Keratinocyte (primary cell): ENCODE measurements around the gene KRTAP1-4. TPM values are rescaled to one million over a fixed set of nuclear protein-coding genes. Genes with fewer than 3 reads are reported as not detected.

ENCODE experiments used
- DNase-seq: peaks from one replicate; pipeline ENCODE4 v3.0.0-alpha.2; 2011; ENCODE audit warnings: low read depth, missing footprints, low spot score
- FAIRE-seq: peaks from 2 replicates; lab custom pipeline; 2011; peaks lifted over from hg19 to GRCh38; lab: Jason Lieb, UNC
- H2AFZ ChIP-seq: 2 replicates; pipeline ENCODE4 v1.6.0; 2012; ENCODE audit warnings: low read length, control low read depth, inconsistent platforms; ENCODE audit not compliant: control insufficient read depth
- H3K27ac ChIP-seq: 2 replicates; pipeline ENCODE4 v1.5.1; 2011; ENCODE audit warnings: low read length; ENCODE audit not compliant: control insufficient read depth, insufficient read depth
- H3K27me3 ChIP-seq: 3 replicates; pipeline ENCODE4 v1.6.0; 2011; ENCODE audit warnings: low read length; ENCODE audit not compliant: control insufficient read depth, insufficient read depth; ENCODE audit errors: extremely low read depth
- H3K36me3 ChIP-seq, 2 experiments: 2 replicates in 1 of 2; 3 replicates in 1 of 2; pipeline ENCODE4 v1.5.1; 2011; ENCODE audit warnings: low read length in 2 of 2, mild to moderate bottlenecking in 1 of 2; ENCODE audit not compliant: control insufficient read depth in 2 of 2, insufficient read depth in 2 of 2; ENCODE audit errors: extremely low read depth in 1 of 2
- H3K4me1 ChIP-seq: 3 replicates; pipeline ENCODE4 v1.5.1; 2011; ENCODE audit warnings: low read length; ENCODE audit not compliant: control insufficient read depth, insufficient read depth; ENCODE audit errors: extremely low read depth
- H3K4me2 ChIP-seq: 3 replicates; pipeline ENCODE4 v1.6.0; 2011; ENCODE audit warnings: low read depth, low read length; ENCODE audit not compliant: control insufficient read depth, insufficient read depth; ENCODE audit errors: extremely low read depth
- H3K4me3 ChIP-seq, 3 experiments: fragments of 200-600 bp in 1 of 3; sonication (generic) in 1 of 3; 2 replicates in 2 of 3; 3 replicates in 1 of 3; pipeline ENCODE4 v1.5.1; 2011 to 2016; ENCODE audit warnings: low read length in 3 of 3, mild to moderate bottlenecking in 3 of 3, control low read depth in 2 of 3, inconsistent platforms in 1 of 3, low read depth in 1 of 3, mixed read lengths in 1 of 3, mixed run types in 1 of 3, moderate library complexity in 1 of 3; ENCODE audit not compliant: control insufficient read depth in 2 of 3, insufficient read depth in 2 of 3; ENCODE audit errors: extremely low read depth in 1 of 3
- H3K79me2 ChIP-seq: 2 replicates; pipeline ENCODE4 v1.6.0; 2012; ENCODE audit warnings: low read length; ENCODE audit not compliant: control insufficient read depth, insufficient read depth
- H3K9ac ChIP-seq: 3 replicates; pipeline ENCODE4 v1.6.0; 2011; ENCODE audit warnings: low read length; ENCODE audit not compliant: control insufficient read depth, insufficient read depth; ENCODE audit errors: extremely low read depth
- H3K9me1 ChIP-seq: 3 replicates; pipeline ENCODE4 v1.6.0; 2011; ENCODE audit warnings: low read length; ENCODE audit not compliant: control insufficient read depth, insufficient read depth; ENCODE audit errors: extremely low read depth
- H3K9me3 ChIP-seq: 2 replicates; pipeline ENCODE4 v1.5.1; 2012; ENCODE audit warnings: low read depth, low read length; ENCODE audit not compliant: control insufficient read depth
- H4K20me1 ChIP-seq: 3 replicates; pipeline ENCODE4 v1.6.0; 2011; ENCODE audit warnings: low read length; ENCODE audit not compliant: control insufficient read depth, insufficient read depth; ENCODE audit errors: extremely low read depth
- CTCF ChIP-seq, 3 experiments: IDR thresholded peaks in 1 of 3; conservative IDR thresholded peaks in 1 of 3; optimal IDR thresholded peaks in 1 of 3; 2 replicates in 2 of 3; 3 replicates in 1 of 3; pipeline versions ENCODE3 to v1.5.1; 2011; ENCODE audit warnings: low read length in 3 of 3, mild to moderate bottlenecking in 3 of 3, moderate library complexity in 2 of 3, control low read depth in 1 of 3, inconsistent platforms in 1 of 3; ENCODE audit not compliant: insufficient read depth in 2 of 3; ENCODE audit errors: extremely low read depth in 1 of 3
- EZH2 ChIP-seq: IDR thresholded peaks from one replicate; pipeline ENCODE4 v1.6.1; 2012; ENCODE audit warnings: inconsistent platforms, mild to moderate bottlenecking, low read length, moderate library complexity
- dilution Hi-C: fragments of 300-500 bp; cut with MboI; formaldehyde crosslinking; loops from one replicate; pipeline ENCODE4 v1.7.0; 2020; ENCODE audit warnings: low sequenced_read_pairs; ENCODE audit not compliant: extremely low pct_ligation_motif_present
- polyA plus RNA-seq, 5 experiments: library from polyadenylated mRNA; depleted of rRNA in 3 of 5; stranded (reverse) in 3 of 5; stranded (forward) in 1 of 5; unstranded in 1 of 5; fragments of >200 nt; gene quantifications; 1 replicate in 1 of 5; 2 replicates in 3 of 5; 3 replicates in 1 of 5; pipeline versions ENCODE4 v1.2.1 to v1.2.3, GENCODE V29; 2011 to 2012; ENCODE audit warnings: missing spikeins in 2 of 5, low read depth in 1 of 5, low replicate concordance in 1 of 5
- small RNA-seq, 3 experiments: library from RNA; depleted of rRNA; stranded (forward); fragments of <200 nt; gene quantifications; one replicate each; pipeline ENCODE3, GENCODE V24; 2012; ENCODE audit warnings: low read depth in 3 of 3, low replicate concordance in 1 of 3; ENCODE audit not compliant: insufficient read length in 3 of 3

Gene KRTAP1-4
- polyA plus RNA-seq, 1 donor (not counting 4 experiments of a cell fraction or from before 2014, with no cell fraction given) = not detected

- H3K9me3 ChIP-seq = no peaks in the 10 kb centered on the region
- H3K79me2 ChIP-seq = no peaks in the 10 kb centered on the region
- FAIRE-seq (no peak), DNase-seq (no peak)
- no peak overlapping the region for H3K4me3 ChIP-seq
- no peaks in the 10 kb centered on the region for H3K36me3 ChIP-seq
- peaks cover 4% of the 10 kb centered on the region for H3K4me1 ChIP-seq
- H2AFZ ChIP-seq = no peak overlapping the region
- H3K27me3 ChIP-seq = no peaks in the 10 kb centered on the region
- H3K4me2 ChIP-seq = no peak overlapping the region
- H3K9me1 ChIP-seq = no peaks in the 10 kb centered on the region
- TF ChIP-seq CTCF (optimal IDR thresholded peaks at IDR 0.05 in 1 of 3, IDR thresholded peaks at IDR 0.05 in 1 of 3, conservative IDR thresholded peaks at IDR 0.05 in 1 of 3; ENCODE audit: extremely low read depth in 1 of 3, insufficient read depth in 2 of 3, low read length in 3 of 3) (no peak), EZH2 (no peak)
- H4K20me1 ChIP-seq = no peaks in the 10 kb centered on the region
- no peak overlapping the region for H3K9ac ChIP-seq
- dilution Hi-C loops = no loop called here
- H3K27ac ChIP-seq = no peak overlapping the region
Observed at GRCh38 chr17:40980117-40980516, 49.9 kb downstream of the KRTAP1-4 start.

Small RNAs within 50 kb of the gene (small RNA-seq; reads per million reads assigned to genes)
- 0 to 0.07 (median 0) reads per million in 3 experiments for gene KRTAP3-4P

Other genes with a start within 250 kb of the KRTAP1-4 start
- 0.05 TPM in 1 of 3 replicates, not detected in the others for gene KRT27, start 247.6 kb downstream of the KRTAP1-4 start, polyA plus RNA-seq
- gene KRT28, start 230.2 kb downstream of the KRTAP1-4 start, polyA plus RNA-seq = not detected in 3 replicates
- 27.2 to 67.9 TPM (median 66.2 TPM) in 3 replicates for gene KRT10, start 207.6 kb downstream of the KRTAP1-4 start, polyA plus RNA-seq
- not detected in 3 replicates for gene KRT12, start 163.0 kb downstream of the KRTAP1-4 start, polyA plus RNA-seq
- gene KRT20, start 145.0 kb downstream of the KRTAP1-4 start, polyA plus RNA-seq = not detected in 3 replicates
- gene KRT23, start 92.5 kb downstream of the KRTAP1-4 start, polyA plus RNA-seq = 8.2 to 14.4 TPM (median 9.3 TPM) in 3 replicates
- 0.05 TPM in 1 of 3 replicates, not detected in the others for gene KRT39, start 63.2 kb downstream of the KRTAP1-4 start, polyA plus RNA-seq
- gene KRT40, start 45.9 kb downstream of the KRTAP1-4 start, polyA plus RNA-seq = 0.03 TPM in 2 of 3 replicates, not detected in the other
- gene KRTAP3-3, start 36.0 kb downstream of the KRTAP1-4 start, polyA plus RNA-seq = not detected in 3 replicates
- not detected in 3 replicates for gene KRTAP3-2, start 30.3 kb downstream of the KRTAP1-4 start, polyA plus RNA-seq
- not detected in 3 replicates for gene KRTAP3-1, start 21.1 kb downstream of the KRTAP1-4 start, polyA plus RNA-seq
- 0.05 to 0.23 TPM (median 0.08 TPM) in 3 replicates for gene KRTAP1-5, start 3.0 kb downstream of the KRTAP1-4 start, polyA plus RNA-seq
- gene KRTAP1-3, start 4.7 kb upstream of the KRTAP1-4 start, polyA plus RNA-seq = not detected in 3 replicates
- gene KRTAP1-1, start 11.3 kb upstream of the KRTAP1-4 start, polyA plus RNA-seq = 0.07 to 0.13 TPM in 2 of 3 replicates, not detected in the other
- not detected in 3 replicates for gene KRTAP2-1, start 17.1 kb upstream of the KRTAP1-4 start, polyA plus RNA-seq
- gene KRTAP2-2, start 25.0 kb upstream of the KRTAP1-4 start, polyA plus RNA-seq = not detected in 3 replicates
- gene KRTAP2-3, start 29.9 kb upstream of the KRTAP1-4 start, polyA plus RNA-seq = 8.4 to 21.3 TPM (median 9.0 TPM) in 3 replicates
- gene KRTAP2-4, start 35.7 kb upstream of the KRTAP1-4 start, polyA plus RNA-seq = 0.12 TPM in 1 of 3 replicates, not detected in the others
- not detected in 3 replicates for gene KRTAP4-7, start 54.0 kb upstream of the KRTAP1-4 start, polyA plus RNA-seq
- gene KRTAP4-8, start 67.9 kb upstream of the KRTAP1-4 start, polyA plus RNA-seq = not detected in 3 replicates
- gene KRTAP4-16, start 72.0 kb upstream of the KRTAP1-4 start, polyA plus RNA-seq = not detected in 3 replicates
- gene KRTAP4-9, start 75.2 kb upstream of the KRTAP1-4 start, polyA plus RNA-seq = not detected in 3 replicates
- gene KRTAP4-11, start 88.2 kb upstream of the KRTAP1-4 start, polyA plus RNA-seq = not detected in 3 replicates
- not detected in 3 replicates for gene KRTAP4-12, start 94.0 kb upstream of the KRTAP1-4 start, polyA plus RNA-seq
- not detected in 3 replicates for gene KRTAP4-6, start 110.3 kb upstream of the KRTAP1-4 start, polyA plus RNA-seq
- not detected in 3 replicates for gene KRTAP4-5, start 119.6 kb upstream of the KRTAP1-4 start, polyA plus RNA-seq
- not detected in 3 replicates for gene KRTAP4-4, start 130.6 kb upstream of the KRTAP1-4 start, polyA plus RNA-seq
- not detected in 3 replicates for gene KRTAP4-3, start 138.0 kb upstream of the KRTAP1-4 start, polyA plus RNA-seq
- gene KRTAP4-2, start 148.0 kb upstream of the KRTAP1-4 start, polyA plus RNA-seq = not detected in 3 replicates
- not detected in 3 replicates for gene KRTAP4-1, start 154.7 kb upstream of the KRTAP1-4 start, polyA plus RNA-seq
- not detected in 3 replicates for gene KRTAP9-1, start 159.7 kb upstream of the KRTAP1-4 start, polyA plus RNA-seq
- not detected in 3 replicates for gene KRTAP9-2, start 196.5 kb upstream of the KRTAP1-4 start, polyA plus RNA-seq
- not detected in 3 replicates for gene KRTAP9-3, start 202.3 kb upstream of the KRTAP1-4 start, polyA plus RNA-seq
- not detected in 3 replicates for gene KRTAP9-8, start 207.8 kb upstream of the KRTAP1-4 start, polyA plus RNA-seq
- not detected in 3 replicates for gene KRTAP9-4, start 219.5 kb upstream of the KRTAP1-4 start, polyA plus RNA-seq
- not detected in 3 replicates for gene KRTAP9-9, start 225.2 kb upstream of the KRTAP1-4 start, polyA plus RNA-seq
- gene KRTAP9-6, start 235.2 kb upstream of the KRTAP1-4 start, polyA plus RNA-seq = not detected in 3 replicates
- gene KRTAP9-7, start 245.5 kb upstream of the KRTAP1-4 start, polyA plus RNA-seq = not detected in 3 replicates